ENCODE data around the gene AKR7A2. TPM values are rescaled to one million over a fixed set of nuclear protein-coding genes. Genes with fewer than 3 reads are reported as not detected.
A peak's percentile ranks its signal among the peaks of the same experiment; 100 is the strongest.
"Not testable (repeated sequence)": the region's sequence is repeated elsewhere in the genome, so short reads cannot be mapped to it uniquely, and the experiment has no call there.

The AKR7A2 gene
- total RNA-seq, 1 donor from 2014 or later: 53.7 TPM

- Histone ChIP-seq H3K27me3 (no peaks in the 10 kb centered on the region), H3K4me3 (no peak overlapping the region), H3K27ac (no peak overlapping the region), H3K9me3 (no peaks in the 10 kb centered on the region), H3K36me3 (peaks cover 54 to 55% of the 10 kb centered on the region in 2 donors), H3K4me1 (peaks cover 0 to 3% of the 10 kb centered on the region in 2 donors)
- TF ChIP-seq, protein P1, sequence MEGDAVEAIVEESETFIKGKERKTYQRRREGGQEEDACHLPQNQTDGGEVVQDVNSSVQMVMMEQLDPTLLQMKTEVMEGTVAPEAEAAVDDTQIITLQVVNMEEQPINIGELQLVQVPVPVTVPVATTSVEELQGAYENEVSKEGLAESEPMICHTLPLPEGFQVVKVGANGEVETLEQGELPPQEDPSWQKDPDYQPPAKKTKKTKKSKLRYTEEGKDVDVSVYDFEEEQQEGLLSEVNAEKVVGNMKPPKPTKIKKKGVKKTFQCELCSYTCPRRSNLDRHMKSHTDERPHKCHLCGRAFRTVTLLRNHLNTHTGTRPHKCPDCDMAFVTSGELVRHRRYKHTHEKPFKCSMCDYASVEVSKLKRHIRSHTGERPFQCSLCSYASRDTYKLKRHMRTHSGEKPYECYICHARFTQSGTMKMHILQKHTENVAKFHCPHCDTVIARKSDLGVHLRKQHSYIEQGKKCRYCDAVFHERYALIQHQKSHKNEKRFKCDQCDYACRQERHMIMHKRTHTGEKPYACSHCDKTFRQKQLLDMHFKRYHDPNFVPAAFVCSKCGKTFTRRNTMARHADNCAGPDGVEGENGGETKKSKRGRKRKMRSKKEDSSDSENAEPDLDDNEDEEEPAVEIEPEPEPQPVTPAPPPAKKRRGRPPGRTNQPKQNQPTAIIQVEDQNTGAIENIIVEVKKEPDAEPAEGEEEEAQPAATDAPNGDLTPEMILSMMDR (IDR thresholded peaks at IDR 0.05): no peak
- no peak for DNase-seq (ENCODE audit: low spot score in 2 of 2)
- intact Hi-C loops (cut with DNase I): no loop called here
Observed at GRCh38 chr1:19305880-19306279, 6.1 kb downstream of the AKR7A2 start.

DNA sequence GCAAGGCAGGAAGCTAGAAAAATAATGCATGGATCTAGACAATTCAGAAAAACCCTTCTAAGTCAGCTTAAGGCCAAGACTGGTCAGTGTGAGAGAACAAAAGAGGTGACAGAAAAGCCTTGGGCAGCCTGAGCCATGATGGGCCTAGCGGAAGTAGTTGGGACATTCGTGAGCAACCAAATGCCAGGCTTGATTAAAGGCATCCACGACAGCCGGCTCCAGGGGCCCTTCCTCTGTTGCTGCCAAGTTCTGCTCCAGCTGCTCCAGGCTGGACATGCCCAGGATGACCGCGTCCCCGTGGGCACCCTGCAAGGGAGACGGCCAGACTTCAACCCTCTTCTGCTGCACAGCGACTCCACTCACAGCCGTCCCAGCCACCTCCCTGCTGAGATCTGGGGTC lies 7.9 kb downstream of the AKR7A2 start:
- H3K4me3 ChIP-seq; H3K27me3 ChIP-seq; H3K4me1 ChIP-seq; intact Hi-C loops (cut with DNase I); H3K27ac ChIP-seq; H3K9me3 ChIP-seq; DNase-seq (ENCODE audit: low spot score in 2 of 2): not testable (repeated sequence)
- peaks cover 54 to 55% of the 10 kb centered on the region in 2 donors for H3K36me3 ChIP-seq

- H3K4me3 ChIP-seq: no peak overlapping the region
- TF ChIP-seq, protein P1 (IDR thresholded peaks at IDR 0.05): no peak
- no peak for DNase-seq (ENCODE audit: low spot score in 2 of 2)
- no peak overlapping the region for H3K27ac ChIP-seq
- intact Hi-C loops (cut with DNase I): no loop called here
- peaks cover 0 to under 1% of the 10 kb centered on the region in 2 donors for H3K9me3 ChIP-seq
- H3K4me1 ChIP-seq: no peaks in the 10 kb centered on the region
- H3K36me3 ChIP-seq: peaks cover 24 to 26% of the 10 kb centered on the region in 2 donors
- H3K27me3 ChIP-seq: no peaks in the 10 kb centered on the region
Observed at GRCh38 chr1:19300211-19300610, 11.7 kb downstream of the AKR7A2 start.

GRCh38 chr1:19294638-19295037 lies 17.3 kb downstream of the AKR7A2 start:
- no peak for DNase-seq (ENCODE audit: low spot score in 2 of 2)
- H3K4me1 ChIP-seq: no peaks in the 10 kb centered on the region
- no peak overlapping the region for H3K4me3 ChIP-seq
- no peaks in the 10 kb centered on the region for H3K27me3 ChIP-seq
- peaks cover 0 to 11% of the 10 kb centered on the region in 2 donors for H3K36me3 ChIP-seq
- H3K9me3 ChIP-seq: peaks cover 0 to 11% of the 10 kb centered on the region in 2 donors
- H3K27ac ChIP-seq: no peak overlapping the region
- intact Hi-C loops (cut with DNase I): no loop called here
- TF ChIP-seq, protein P1 (IDR thresholded peaks at IDR 0.05): no peak

GRCh38 chr1:19289244-19289643 lies 22.7 kb downstream of the AKR7A2 start:
- intact Hi-C loops (cut with DNase I): no loop called here
- Histone ChIP-seq H3K27ac (no peak overlapping the region), H3K4me1 (peaks cover 0 to 4% of the 10 kb centered on the region in 2 donors), H3K4me3 (peak overlapping the region; percentile 31 to 65), H3K27me3 (no peaks in the 10 kb centered on the region), H3K36me3 (no peaks in the 10 kb centered on the region), H3K9me3 (peaks cover 0 to 1% of the 10 kb centered on the region in 2 donors)
- TF ChIP-seq, protein P1 (IDR thresholded peaks at IDR 0.05): no peak
- DNase-seq (ENCODE audit: low spot score in 2 of 2): no peak

DNA sequence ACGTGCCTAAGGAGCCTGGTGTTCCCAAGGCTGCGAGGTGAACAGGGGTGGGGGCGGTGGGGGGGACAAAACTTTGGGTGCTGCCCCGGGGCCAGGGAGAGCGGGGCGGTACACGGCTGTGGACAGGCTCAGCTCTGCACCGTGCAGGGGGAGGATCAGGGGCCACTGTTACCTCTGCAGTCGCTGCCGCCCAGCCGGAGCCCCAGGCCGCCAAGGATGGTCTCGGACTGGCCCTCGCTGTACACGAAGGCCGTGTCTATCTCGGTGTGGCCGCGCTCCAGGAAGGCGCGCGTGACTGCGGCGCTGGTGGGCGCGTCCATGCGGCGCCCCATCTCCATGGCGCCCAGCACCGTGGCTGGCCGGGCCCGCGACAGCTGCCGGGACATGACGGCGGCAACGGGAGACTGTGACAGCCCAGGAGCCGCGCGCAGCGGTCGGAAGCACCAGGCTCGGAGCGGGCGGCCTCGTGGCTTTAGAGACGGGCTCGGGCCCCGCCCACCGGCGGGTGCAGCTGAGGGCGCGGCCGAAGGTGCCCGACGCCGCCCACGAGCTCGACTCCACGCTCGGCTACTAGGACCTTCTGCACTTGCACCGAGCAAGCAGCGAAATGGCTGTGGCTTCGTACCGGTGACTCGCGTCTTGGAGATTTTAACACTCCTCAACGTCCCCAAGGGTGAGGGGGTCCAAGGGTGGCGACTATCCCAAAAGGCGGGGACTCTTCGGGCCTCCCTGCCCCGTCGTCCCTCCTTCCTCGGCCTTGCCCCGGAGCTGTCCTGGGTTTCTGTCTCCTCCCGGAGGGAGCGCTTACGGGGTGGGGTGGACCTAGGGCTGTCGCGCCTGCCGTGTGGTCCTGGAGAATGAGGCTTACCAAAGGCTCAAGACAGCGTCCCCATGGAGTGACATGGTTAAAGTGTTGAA lies 23.4 kb downstream of the AKR7A2 start, which contains the start of gene AKR7A3:
TSS of gene AKR7A3 (minus strand) at position 447 of the 918 bp plus-strand sequence. CDS start at position 386, 61 bp downstream.
- H3K4me1 ChIP-seq; intact Hi-C loops (cut with DNase I); H3K27ac ChIP-seq; DNase-seq (ENCODE audit: low spot score in 2 of 2); H3K27me3 ChIP-seq; H3K9me3 ChIP-seq; H3K36me3 ChIP-seq: not testable (repeated sequence)
- H3K4me3 ChIP-seq: peak within 1 kb of the TSS; percentile 31 to 65

Measured in ascending aorta (tissue), 2 donors.